ENCODE data around the gene VSTM4.

VSTM4 gene

DNA sequence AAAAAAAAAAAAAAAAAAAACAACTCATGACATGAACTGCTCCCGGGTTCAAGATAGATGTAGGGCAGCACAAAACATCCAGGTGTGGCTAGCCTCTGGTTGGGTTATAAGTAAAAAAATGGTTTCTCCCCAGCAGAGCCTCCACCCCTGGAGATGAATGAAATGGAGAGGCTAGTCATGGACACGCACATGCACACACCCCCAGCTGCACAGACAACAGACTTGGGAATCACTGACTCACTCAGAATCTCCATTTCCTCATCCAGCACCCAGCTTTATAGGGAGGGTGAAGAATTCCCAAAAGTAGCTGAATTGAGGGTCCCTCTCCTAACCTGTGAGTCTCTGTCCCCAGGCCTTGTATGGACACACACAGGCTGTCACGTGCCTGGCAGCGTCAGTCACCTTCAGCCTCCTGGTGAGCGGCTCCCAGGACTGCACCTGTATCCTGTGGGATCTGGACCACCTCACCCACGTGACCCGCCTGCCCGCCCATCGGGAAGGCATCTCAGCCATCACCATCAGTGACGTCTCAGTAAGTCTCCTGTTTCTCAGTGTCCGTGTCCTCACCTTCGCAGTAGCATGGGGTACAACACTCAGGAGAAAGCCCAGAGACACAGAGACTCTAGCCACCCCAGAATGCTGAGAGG is 140.7 kb downstream of the VSTM4 start:
- DNase-seq (ENCODE audit: low read depth) = no peak
- TF ChIP-seq, protein P1, sequence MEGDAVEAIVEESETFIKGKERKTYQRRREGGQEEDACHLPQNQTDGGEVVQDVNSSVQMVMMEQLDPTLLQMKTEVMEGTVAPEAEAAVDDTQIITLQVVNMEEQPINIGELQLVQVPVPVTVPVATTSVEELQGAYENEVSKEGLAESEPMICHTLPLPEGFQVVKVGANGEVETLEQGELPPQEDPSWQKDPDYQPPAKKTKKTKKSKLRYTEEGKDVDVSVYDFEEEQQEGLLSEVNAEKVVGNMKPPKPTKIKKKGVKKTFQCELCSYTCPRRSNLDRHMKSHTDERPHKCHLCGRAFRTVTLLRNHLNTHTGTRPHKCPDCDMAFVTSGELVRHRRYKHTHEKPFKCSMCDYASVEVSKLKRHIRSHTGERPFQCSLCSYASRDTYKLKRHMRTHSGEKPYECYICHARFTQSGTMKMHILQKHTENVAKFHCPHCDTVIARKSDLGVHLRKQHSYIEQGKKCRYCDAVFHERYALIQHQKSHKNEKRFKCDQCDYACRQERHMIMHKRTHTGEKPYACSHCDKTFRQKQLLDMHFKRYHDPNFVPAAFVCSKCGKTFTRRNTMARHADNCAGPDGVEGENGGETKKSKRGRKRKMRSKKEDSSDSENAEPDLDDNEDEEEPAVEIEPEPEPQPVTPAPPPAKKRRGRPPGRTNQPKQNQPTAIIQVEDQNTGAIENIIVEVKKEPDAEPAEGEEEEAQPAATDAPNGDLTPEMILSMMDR (IDR thresholded peaks at IDR 0.05; ENCODE audit: control insufficient read depth, extremely low read depth, insufficient read depth) = no peak
- H3K4me3 ChIP-seq (ENCODE audit: low read depth, low read length) = no peak overlapping the region

DNA sequence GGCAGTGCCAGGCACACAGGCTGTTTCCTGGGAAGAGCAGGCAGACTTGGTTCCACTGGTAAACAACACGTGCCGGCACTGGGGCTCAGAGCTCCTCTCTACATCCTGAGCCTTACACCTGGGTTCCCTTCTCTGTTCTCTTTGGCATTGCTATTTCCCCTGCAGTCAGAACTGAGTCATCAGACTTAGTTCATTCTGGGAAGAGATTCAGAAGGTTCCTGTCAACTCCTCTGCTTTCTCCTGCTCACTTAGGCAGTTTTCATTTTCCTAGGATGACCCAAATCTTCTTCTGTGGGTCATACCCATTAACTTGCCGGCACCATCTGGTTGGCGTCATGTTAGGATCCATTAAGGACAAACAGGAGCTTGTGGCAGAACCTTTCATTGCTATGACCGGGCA is 142.3 kb downstream of the VSTM4 start:
- TF ChIP-seq, protein P1 (IDR thresholded peaks at IDR 0.05; ENCODE audit: control insufficient read depth, extremely low read depth, insufficient read depth) = no peak
- DNase-seq (ENCODE audit: low read depth) = no peak
- H3K4me3 ChIP-seq (ENCODE audit: low read depth, low read length) = no peak overlapping the region

DNA sequence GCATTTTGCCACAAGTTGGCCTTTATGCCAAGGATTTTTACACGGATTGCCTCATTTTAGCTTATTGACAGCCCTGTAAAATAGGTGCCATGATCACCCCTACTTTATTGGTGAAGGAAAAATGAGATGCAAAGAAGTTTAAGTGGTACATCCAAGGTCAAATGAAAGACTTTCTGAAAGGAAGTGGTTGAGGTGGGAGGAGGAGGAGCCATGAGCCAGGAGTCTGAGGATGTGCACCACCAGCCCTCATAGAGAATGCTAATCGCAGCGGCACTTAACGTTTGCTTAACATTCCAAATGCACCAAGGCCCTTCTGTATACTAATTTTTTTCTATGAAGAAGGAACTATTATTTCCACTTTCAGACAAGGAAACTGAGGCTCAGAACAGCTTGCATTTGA is 144.7 kb downstream of the VSTM4 start:
- TF ChIP-seq, protein P1 (IDR thresholded peaks at IDR 0.05; ENCODE audit: control insufficient read depth, extremely low read depth, insufficient read depth) = no peak
- no peak for DNase-seq (ENCODE audit: low read depth)
- H3K4me3 ChIP-seq (ENCODE audit: low read depth, low read length) = no peak overlapping the region

DNA sequence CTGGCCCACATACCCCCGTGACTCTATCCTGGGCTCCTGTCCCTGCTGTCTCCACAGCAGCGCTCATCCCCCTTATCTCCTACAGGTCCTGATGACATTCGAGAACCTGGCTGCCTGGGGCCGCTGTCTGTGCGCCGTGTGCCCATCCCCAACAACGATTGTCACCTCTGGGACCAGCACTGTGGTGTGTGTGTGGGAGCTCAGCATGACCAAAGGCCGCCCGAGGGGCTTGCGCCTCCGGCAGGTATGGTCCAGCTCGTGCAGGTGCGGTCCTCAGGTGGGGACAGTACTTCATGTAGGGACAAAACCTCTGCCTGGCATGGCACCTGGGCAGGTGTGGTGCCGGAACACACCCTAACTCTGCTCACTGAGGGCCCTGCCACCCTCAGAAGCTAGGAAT is 145.3 kb downstream of the VSTM4 start:
- TF ChIP-seq, protein P1 (IDR thresholded peaks at IDR 0.05; ENCODE audit: control insufficient read depth, extremely low read depth, insufficient read depth) = no peak
- H3K4me3 ChIP-seq (ENCODE audit: low read depth, low read length) = no peak overlapping the region
- DNase-seq (ENCODE audit: low read depth) = no peak

DNA sequence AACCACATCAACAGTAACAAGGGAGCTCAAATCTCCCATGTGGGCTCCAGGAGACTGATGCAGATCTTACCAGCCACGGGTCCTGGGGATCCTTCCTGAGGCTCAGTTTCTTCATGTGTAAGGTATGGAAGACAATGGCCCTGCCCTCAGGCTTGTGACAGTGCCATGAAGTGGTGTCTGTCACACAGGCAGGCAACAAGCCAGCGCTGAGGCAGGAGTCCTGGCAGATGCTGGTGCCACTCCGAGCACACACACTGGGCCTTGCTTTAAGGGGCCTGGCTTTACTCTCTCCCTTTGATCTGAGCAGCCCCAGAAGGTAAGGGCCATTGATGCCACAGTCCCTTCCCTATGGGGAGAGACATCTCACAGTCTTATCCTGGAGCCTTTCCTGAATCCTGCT is 147.3 kb downstream of the VSTM4 start:
- DNase-seq (ENCODE audit: low read depth) = no peak
- TF ChIP-seq, protein P1 (IDR thresholded peaks at IDR 0.05; ENCODE audit: control insufficient read depth, extremely low read depth, insufficient read depth) = no peak
- no peak overlapping the region for H3K4me3 ChIP-seq (ENCODE audit: low read depth, low read length)

DNA sequence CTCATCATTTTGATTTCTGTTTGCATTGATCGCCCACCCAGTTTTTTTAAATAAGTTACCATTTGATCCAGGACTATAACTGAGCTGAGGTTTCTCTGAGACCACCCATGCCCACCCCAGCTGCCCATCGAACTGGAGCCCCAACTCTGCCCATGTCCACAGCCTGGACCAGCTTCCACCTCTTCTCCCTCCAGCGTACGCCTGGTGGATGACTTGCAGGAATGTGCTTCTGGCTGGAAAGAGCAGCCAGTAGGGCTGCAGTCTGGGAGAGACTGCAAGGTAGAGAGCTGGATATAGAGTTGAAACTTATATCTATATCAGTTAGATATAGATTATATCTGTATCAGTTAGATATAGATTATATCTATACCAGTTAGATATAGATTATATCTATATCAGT is 149.9 kb downstream of the VSTM4 start:
- TF ChIP-seq, protein P1 (IDR thresholded peaks at IDR 0.05; ENCODE audit: control insufficient read depth, extremely low read depth, insufficient read depth) = no peak
- DNase-seq (ENCODE audit: low read depth) = no peak
- no peak overlapping the region for H3K4me3 ChIP-seq (ENCODE audit: low read depth, low read length)

All from LNCaP clone FGC (cell line).